GM10248 (cell line): Measurements from ENCODE around the gene PSMB8.

Experiments
- CTCF ChIA-PET: fragments of 300-600 bp; sonication (Branson Sonifier 250); formaldehyde crosslinking; extraction: SDS; loops from one replicate; lab custom pipeline; 2021; ENCODE audit warnings: antibody characterized with exemption; lab: Yijun Ruan, JAX
- POLR2A ChIA-PET: fragments of 350-650 bp; sonication (Branson Sonifier 250); formaldehyde crosslinking; extraction: SDS; loops from one replicate; lab custom pipeline; 2020; ENCODE audit warnings: antibody characterized with exemption; lab: Yijun Ruan, JAX
- DNase-seq: peaks from one replicate; pipeline ENCODE4 v3.0.0; 2012; ENCODE audit errors: extremely low spot score
- TF ChIP-seq, protein P1 (sequence below): IDR thresholded peaks from 2 replicates; pipeline ENCODE4 v1.5.1; 2012; ENCODE audit warnings: mild to moderate bottlenecking, low read depth; ENCODE audit errors: extremely low read depth, missing control alignments, control extremely low read depth

Gene PSMB8

DNA sequence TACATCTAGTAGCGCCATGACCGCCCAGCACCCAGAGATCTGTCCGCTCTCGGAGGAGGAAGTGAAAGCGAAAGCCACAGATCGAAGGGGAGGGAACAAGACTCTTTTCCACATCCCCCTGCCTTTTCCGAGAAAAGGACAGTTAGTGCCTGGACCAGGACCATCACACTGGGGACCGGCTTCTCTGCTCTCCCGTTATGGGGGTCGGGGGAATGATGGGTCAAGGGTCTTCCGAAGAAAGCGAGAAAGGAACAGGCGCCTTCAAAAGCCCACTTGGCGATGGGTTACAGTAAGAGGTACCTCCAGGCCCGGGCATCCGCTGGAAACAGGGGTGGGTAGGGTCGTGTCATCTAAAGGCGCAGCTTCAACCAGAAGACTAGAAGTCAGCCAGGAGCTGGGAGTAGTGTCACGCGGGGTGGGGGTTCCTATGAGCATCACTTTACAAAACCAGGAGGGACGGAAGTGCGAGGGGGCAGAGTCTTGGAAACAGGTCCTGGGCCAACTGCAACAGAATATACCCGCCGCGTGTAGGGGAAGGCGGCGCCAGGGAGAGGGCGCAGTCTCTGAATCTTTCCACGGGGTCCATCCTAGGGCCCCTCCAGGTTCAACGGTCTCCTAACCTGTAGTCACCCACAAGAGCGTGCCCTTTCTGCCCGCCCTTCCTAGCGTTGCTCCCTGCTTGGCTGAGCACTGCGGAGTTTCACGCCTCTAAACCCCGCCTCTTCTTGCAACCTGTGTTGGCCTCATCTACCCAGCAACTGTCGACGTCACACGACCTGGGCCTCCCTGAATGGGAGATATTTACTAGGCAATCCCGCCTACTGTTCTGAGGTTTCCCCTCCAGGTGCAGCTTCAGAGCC is at the start of gene PSMB8:
Gene PSMB8, minus strand, starts transcription at position 69 of the 860 bp plus-strand sequence. Its CDS starts 51 bp downstream, at position 18.
- POLR2A ChIA-PET = interaction anchor here (0.5 to 5.3 kb wide), 4 partner anchors 10 to 131 kb away, joined by 3 to 44 read pairs (median 20); partner anchors contain the start of genes PSMB9 and TAP1
- peak; percentile 92 for DNase-seq
- CTCF ChIA-PET = interaction anchor here (1.1 to 11.2 kb wide), 8 partner anchors 15 to 141 kb away, joined by 3 to 339 read pairs (median 9); partner anchors contain the start of genes PSMB9 and TAP1
- TF ChIP-seq, protein P1, sequence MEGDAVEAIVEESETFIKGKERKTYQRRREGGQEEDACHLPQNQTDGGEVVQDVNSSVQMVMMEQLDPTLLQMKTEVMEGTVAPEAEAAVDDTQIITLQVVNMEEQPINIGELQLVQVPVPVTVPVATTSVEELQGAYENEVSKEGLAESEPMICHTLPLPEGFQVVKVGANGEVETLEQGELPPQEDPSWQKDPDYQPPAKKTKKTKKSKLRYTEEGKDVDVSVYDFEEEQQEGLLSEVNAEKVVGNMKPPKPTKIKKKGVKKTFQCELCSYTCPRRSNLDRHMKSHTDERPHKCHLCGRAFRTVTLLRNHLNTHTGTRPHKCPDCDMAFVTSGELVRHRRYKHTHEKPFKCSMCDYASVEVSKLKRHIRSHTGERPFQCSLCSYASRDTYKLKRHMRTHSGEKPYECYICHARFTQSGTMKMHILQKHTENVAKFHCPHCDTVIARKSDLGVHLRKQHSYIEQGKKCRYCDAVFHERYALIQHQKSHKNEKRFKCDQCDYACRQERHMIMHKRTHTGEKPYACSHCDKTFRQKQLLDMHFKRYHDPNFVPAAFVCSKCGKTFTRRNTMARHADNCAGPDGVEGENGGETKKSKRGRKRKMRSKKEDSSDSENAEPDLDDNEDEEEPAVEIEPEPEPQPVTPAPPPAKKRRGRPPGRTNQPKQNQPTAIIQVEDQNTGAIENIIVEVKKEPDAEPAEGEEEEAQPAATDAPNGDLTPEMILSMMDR = no peak

DNA sequence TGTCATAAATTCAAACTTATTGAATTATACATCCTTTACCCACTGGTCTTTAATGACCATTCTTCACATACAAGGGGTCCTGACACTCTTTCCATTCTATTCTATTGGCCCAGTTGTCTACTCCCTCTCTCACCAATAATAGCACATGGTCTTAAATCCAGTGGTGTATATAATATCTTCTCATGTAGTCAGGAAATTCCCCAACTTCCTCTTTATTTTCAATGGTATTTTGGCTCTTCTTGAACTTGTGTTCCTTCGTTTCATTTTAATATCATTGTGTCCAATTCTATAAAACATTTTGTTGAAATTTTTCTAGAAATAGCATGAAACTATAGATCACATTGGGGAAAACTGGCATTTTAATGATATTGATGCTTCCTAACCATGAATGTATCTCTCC is 47.0 kb upstream of the PSMB8 start:
- no peak for DNase-seq
- TF ChIP-seq, protein P1 = no peak
- POLR2A ChIA-PET = no interaction called here
- CTCF ChIA-PET = interaction anchor here (1.1 to 1.8 kb wide), 2 partner anchors 94 to 95 kb away, joined by 4 to 8 read pairs; no protein-coding TSS in a partner anchor

DNA sequence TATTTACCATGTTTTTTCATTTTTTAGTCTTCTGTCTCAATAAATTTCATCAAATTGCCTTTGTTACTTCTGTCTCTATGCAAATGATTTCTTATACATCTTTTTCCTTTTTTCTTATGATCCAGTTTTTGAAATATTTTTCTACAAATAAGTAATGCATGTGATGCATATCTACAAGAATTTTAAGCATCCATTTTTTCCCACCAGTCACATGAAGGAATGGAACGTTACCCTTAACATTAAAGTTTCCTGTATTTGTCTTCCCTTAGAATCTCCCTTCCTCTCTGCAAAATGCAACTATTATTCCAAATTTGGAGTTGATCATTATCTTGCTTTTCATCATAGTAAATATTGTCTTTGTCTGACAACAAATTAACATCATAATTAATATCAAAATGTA is 45.7 kb upstream of the PSMB8 start:
- TF ChIP-seq, protein P1 = no peak
- ChIA-PET CTCF (interaction anchor here (0.8 to 1.8 kb wide), 5 partner anchors 22 to 96 kb away, joined by 3 to 8 read pairs (median 4); no protein-coding TSS in a partner anchor), POLR2A (no interaction called here)
- no peak for DNase-seq

DNA sequence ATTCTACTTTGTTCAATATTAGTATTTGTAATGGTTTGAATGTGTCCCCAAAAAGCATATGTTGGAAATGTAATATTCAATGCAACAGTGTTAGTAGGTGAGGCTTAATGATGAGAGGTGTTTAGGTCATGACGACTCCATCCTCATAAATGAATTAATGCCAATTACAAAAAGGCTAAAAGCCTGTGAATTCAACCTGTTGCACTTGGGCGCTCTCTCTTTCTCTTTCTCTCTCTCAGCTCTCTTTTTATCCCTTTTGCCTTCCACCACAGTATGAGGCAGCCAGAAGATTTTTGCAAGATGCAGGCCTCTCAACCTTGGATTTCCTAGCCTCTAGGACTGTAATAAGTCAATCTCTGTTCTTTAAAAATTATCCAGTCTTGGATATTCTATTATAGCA is 44.7 kb upstream of the PSMB8 start:
- POLR2A ChIA-PET = no interaction called here
- CTCF ChIA-PET = interaction anchor here (7.4 kb wide), 1 partner anchor 96 kb away, joined by 111 read pairs; no protein-coding TSS in a partner anchor
- no peak for DNase-seq
- TF ChIP-seq, protein P1 = no peak

DNA sequence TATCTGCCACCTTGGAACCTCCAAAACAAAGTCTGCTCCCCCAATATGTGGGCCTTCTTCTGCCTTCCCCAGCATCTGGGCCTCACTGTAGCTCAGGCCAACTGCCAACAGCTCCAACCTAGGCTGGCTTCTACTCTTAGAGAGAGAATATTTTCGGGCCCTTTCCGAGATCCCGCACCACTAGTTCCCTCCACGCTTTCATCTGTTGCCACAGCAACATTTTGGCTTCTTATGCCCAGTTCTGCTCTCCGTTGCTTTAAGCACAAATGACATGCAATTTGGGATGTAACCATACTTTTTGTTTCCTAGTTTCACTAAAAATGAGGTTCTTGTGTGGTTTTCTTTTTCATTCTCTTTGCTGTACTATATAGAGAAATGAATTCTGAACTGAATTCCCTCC is 43.8 kb upstream of the PSMB8 start:
- TF ChIP-seq, protein P1 = no peak
- no peak for DNase-seq
- ChIA-PET POLR2A (no interaction called here), CTCF (interaction anchor here (7.4 kb wide), 1 partner anchor 97 kb away, joined by 111 read pairs; no protein-coding TSS in a partner anchor)

DNA sequence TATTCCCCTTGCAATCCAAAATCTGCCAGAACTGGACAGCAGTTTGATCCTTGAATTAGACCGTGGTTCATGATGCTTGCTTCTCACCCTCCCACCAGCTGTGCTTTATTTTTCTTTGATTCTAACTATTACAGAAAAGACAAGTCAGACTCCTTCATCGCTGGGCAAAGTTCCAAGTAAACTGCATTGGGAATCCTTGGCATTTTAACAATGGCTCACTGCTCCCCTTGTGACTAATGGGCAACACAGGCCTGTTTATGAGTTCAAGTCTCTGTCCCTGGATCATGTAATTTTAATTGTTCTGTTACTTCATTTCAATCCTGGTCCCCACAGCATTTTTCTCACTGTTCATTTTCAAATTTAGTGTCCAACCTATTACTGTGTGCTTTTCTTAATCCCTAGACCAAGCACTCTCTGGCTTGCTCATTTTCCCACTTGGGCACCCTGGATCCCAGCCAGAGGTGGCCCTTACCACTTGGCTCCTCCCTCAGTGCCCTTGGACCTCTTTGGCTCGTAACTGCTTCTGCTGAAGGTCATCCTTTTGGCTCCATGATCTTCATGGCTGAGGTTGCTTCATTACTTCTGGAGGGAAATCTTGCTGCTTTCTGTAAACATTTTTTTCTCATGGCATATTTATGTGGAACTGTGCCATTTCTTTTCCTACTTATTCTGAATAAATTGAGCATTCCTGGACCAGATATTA is 43.0 kb upstream of the PSMB8 start:
- TF ChIP-seq, protein P1 = no peak
- ChIA-PET POLR2A (no interaction called here), CTCF (interaction anchor here (0.6 to 7.4 kb wide), 22 partner anchors 9 to 285 kb away, joined by 3 to 111 read pairs (median 6); partner anchors contain the start of genes HLA-DMA and TAP2)
- DNase-seq = no peak
